Putamen (tissue), 1 donor: ENCODE data around the gene CTNNA1.

ENCODE experiments used
- DNase-seq: peaks from one replicate; pipeline ENCODE4 v3.0.0-alpha.2; 2016; ENCODE audit warnings: low spot score

CTNNA1 gene

DNA sequence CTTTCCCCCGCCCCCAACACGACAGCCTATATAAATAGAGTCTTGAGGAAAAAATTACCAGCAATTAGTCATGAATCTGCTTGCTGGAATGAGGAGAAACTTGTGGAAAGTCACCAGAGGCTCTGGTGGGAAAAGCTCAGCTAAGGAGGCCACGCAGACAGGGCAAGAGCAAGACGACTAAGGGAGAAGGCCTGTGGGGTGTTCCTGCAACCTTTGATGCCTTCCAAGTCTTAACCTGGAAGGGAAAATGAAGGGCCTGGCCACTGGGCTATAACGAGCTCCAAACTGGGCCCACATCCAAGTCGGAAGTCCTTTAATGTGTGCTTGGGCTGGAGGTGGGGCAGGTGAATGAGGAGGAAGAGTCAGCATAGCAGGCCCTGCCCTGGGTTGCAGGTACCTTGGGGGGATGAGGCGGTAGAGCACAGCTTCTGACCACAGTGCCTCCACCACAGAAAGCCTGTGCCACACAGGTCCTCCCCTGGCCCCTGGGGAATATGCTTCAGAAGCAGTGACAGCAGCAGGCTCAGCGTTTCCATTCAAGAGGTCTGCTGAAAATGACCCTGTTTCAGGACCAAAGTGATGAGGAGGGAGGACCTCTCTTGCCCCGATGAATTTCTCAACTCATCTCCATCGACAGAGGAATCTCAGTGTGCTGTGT is 214.7 kb downstream of the CTNNA1 start:
- no peak for DNase-seq

- no peak for DNase-seq
Observed at GRCh38 chr5:138968601-138969000, 215.4 kb downstream of the CTNNA1 start.

GRCh38 chr5:138969323-138970002 is 216.2 kb downstream of the CTNNA1 start:
- no peak for DNase-seq

GRCh38 chr5:138972230-138972629 is 219.0 kb downstream of the CTNNA1 start:
- DNase-seq = no peak

GRCh38 chr5:138972836-138973235 is 219.6 kb downstream of the CTNNA1 start:
- no peak for DNase-seq

DNA sequence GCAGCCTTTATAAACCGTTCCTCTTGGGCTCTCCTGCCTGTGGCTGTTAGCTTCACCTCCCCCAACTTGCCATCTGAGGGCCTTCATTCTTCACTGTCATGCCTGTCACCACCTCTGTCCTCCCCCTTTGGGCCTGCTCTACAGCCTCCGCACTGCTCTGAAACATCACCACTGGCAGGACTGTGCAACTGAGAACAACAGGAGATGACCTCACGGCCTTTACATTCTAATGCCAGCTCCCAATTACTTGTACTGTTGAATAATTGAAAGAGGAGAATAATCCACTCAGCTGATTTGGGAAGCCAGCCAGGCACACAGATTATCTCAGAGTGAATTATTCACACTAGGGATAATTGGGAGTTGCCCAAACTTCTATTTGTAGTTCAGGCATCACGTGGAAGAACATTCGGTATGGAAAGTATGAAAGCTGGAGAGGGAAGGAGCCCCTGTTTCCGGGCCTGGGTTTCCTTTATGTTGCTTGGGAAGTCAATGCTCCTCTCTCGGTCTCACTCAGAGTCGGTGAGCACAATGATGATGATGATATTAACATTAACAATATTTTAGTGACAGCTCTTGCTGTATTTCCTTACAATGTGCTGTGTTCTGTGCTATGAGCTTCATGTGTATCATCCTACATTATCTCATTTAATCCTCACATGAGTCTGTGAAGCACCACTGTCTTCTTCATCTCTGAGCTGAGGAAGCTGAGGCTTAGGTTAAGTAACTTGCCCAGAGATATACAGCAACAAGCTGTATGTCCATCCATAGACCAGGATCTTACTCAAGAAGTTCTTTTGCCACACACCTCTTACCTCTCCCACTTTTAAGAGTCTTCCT is 221.2 kb downstream of the CTNNA1 start:
- DNase-seq = peak; percentile 74

DNA sequence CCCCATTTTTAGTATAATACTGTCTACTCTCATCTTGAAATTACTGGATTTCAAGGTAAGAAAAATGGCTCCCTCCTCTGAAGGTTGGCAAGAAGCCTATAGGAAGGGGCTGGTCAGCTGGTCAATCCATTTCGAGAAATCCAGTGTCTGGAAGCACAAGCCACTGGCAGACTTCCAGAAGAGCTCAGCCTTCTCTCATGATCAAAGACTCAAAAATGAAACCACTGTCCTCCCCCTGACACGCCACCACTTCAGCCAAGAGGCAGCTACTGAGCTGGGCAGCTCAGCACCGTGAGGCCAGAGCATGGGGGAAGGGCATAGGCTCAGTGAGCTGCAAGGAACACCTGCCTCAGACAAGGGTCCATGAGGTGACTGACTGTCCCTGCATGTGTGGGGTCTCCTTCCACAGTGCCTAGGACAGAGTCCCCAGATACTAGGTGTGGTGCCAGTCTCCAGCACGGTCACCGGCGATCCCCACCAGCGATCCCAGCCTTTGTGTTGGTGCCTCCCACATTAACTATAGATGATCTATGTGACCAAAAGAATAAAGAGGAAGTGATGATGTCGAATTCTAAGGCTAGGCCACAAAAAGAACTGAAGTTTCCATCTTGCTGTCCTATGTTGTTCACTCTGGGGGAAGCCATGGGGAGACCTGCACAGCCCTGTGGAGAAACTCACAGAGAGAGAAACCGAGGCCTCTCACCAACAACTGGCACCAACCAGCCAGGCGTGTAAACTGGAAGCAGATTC is 222.0 kb downstream of the CTNNA1 start:
- DNase-seq = peak; percentile 66

- DNase-seq = no peak
Observed at GRCh38 chr5:138978080-138978479, 224.9 kb downstream of the CTNNA1 start.

DNA sequence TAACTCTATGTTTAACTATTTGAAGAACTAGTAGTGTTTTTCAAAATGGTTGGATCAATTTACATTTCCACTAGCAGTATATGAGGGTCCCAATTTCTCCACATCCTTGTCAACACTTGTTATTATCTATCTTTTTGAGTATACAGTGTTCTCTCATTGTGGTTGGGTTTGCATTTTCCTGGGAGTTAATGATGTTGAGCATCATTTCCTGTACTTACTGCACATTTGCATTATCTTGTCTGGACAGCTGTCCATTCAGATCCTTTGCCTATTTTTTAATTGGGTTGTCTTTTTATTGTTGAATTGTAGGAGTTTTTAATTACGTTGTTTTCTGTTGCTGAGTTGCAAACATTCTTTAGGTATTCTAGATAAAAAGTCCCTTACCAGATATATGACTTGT is 225.4 kb downstream of the CTNNA1 start:
- DNase-seq = no peak

- DNase-seq = no peak
Observed at GRCh38 chr5:138979684-138980280, 226.6 kb downstream of the CTNNA1 start.

GRCh38 chr5:138980441-138980840 is 227.2 kb downstream of the CTNNA1 start:
- no peak for DNase-seq

- DNase-seq = no peak
Observed at GRCh38 chr5:138981131-138981530, 227.9 kb downstream of the CTNNA1 start.

DNA sequence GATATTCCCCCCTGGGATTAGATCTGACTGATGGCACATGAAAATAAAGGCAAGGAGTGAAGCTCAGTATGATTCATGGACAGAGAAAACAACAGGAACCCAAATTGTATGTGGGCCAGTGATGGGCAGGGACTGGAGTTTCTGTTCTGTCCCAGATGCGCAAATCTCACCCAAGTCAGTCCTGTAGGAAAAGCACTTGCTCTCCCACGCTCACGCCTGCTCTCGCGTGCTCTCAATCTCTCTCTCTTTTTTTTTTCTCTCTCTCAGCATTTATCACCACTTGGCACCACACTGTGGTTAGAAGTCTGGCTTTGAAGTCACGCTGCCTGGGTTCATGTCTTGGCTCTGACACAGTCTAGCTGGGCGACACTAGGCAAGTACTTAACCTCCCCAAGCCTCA is 228.4 kb downstream of the CTNNA1 start:
- DNase-seq = no peak

DNA sequence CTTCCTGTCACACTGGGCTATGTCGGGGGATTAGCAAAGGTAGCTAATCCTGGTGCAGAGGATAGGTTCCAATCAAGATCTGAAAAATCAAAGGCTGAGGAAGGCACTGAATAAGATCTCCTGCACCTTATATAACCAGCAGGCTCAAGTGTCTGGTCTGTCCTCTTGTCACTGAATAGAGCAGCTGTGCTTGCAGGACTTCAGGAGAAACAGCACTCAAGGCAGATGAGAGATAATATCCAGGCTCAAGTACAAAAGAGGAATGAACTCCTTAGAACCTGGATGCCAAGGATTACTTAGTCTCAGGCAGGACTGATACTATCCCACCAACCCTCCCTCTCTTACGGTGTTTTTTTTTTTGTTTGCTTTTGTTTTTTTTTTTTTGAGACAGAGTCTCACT is 230.8 kb downstream of the CTNNA1 start:
- no peak for DNase-seq
